HG03066 (cell line): ENCODE data around the gene STK17B.
"Not testable (repeated sequence)": the region's sequence is repeated elsewhere in the genome, so short reads cannot be mapped to it uniquely, and the experiment has no call there.

ENCODE experiments used
- ATAC-seq: cut with Tn5 transposase; IDR thresholded peaks from one replicate; pipeline ENCODE4 v1.9.1; 2021; ENCODE audit warnings: low read depth; ENCODE audit not compliant: unreplicated experiment

The STK17B gene

DNA sequence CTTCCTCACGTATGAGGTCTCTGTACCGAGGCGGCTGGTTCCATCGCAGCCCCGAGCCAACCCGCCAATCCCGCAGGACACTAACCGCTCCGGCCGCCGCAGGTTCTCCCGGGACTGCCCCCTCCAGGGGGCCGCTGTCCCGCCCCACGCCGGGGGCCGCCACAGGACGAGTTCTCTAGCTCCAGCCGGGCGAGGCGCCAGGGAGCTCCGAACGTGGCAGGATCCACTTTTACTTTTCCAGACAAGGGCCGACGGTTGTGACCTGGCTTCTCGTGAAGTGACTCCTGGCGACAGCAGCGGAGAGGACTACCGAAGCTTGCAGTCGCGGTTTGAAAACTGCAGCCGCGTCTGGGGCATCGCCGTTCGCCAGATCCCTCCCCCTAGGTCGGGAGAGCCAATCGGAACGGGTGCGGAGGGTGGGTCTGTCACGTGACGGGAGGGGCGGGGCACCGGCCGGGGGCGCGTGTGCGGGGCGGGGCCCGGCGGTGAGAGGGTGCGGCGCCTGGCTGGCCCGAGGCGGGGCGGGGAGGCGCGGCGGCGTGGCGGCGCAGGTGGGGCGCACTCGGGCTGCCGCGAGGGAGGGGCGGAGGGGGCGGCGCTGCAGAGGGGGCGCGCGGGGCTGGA is at the start of gene STK17B:
Gene STK17B (minus strand): TSS at position 331 of the 624 bp plus-strand sequence. CDS start 8,195 bp downstream, outside the sequence.
- peak; percentile 46 for ATAC-seq

DNA sequence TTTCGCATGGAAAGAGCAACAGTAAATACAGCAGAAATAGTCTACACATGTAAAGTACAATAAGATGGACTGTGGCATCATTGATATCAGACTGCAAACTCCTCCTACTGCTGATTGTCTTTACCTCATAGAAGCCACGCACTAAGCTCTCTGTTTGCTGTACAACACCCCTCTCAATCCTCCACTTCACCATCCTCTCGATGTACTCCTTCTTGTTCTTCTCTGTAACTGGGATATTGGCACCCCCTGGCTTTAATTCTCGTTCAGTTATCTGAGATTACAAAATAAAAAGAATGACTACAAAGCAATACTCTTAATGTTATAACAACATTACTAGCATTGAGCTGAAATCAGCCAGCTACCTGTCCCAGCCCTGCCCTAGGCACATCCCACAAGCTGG is 49.3 kb upstream of the STK17B start:
- no peak for ATAC-seq

DNA sequence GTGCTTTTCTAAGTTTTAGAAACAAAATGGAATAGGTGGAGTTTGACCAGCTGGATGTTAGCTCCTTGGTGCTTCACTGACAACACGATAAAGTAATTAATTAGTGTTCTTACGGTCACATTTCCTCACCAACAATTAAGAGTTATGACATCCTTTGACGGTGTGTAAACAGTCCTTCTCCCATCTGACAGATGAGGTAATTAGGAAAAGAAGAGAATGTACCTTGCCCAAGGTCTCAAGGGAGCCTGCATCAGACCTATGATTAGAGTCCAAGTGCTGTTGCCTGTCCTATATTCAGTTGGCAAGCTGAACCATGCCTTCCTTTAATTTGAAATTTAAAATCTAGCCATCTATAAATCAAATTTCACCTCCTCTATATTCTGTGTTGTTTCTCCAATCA is 48.3 kb upstream of the STK17B start:
- ATAC-seq = no peak

DNA sequence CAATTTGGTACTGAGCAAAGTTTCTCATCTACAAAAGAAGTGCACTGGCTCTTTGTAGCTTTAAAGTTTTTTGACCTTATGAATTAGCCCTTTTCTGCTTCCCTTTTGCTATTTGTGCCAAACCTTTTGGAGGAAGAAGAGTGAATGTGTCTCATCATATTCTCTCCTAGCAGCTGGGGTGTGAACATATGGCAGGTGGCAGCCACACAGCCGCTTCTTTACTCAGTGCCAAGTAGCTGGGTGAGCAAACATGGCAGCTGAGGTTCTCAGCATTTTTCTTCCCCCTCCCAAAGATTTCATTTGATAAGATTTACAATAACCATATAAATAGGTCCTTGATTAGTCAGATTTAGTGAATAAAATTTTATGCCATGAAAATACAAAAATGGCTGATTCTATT is 46.7 kb upstream of the STK17B start:
- ATAC-seq = no peak

DNA sequence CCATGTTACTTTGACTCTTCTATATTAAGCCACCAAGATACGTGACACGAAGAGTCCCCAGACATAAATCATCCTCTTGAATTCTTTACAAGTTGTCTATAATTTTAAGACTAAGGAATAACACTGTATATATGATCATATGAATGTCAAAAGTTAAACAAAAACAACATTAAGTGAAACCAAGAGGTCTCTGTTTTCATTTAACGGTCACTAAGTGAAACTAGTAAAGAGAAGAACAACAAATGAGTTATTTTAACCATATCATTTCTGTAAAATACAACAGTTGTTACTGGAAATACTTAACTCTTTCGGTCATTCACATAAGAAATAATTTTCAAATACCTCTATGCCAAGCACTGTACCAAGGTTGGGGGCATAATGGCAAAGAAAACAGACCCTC is 45.7 kb upstream of the STK17B start:
- ATAC-seq = no peak

DNA sequence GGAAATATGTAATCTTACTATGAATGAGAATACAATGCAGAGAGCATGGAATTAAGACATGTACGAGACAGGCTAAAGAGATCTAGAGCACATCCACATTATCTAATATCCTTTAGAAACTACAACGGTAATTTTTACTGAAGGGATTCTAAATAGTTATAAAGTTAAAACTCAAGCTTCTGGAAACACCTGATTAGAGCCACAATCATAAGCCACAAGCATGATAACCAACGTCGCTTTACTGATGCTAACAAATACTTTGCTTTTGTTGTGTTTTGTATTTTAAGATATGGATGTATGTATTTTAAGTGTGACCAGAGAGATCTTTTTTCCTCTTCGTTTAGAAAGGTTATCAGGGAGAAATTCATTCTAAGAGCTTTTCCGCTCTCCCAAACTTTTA is 44.0 kb upstream of the STK17B start:
- ATAC-seq = no peak

DNA sequence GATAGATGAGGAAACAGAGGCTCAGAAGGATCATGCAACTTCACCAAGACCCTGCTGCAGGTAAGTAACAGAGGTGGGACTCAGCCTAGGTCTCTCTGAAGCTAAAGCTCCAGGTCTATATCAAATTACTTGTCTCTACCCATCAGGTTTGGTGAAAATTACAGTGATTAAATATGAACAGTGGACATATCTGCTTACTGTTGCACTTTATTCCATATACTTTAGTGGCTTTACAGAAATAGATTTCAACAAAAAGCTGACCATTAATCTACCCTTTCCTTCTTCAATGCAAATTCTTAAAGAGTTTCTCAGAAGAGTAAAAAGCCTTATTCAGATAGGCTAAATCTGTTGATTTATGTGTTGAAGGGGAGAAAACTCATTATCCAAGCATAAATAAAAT is 42.8 kb upstream of the STK17B start:
- no peak for ATAC-seq

DNA sequence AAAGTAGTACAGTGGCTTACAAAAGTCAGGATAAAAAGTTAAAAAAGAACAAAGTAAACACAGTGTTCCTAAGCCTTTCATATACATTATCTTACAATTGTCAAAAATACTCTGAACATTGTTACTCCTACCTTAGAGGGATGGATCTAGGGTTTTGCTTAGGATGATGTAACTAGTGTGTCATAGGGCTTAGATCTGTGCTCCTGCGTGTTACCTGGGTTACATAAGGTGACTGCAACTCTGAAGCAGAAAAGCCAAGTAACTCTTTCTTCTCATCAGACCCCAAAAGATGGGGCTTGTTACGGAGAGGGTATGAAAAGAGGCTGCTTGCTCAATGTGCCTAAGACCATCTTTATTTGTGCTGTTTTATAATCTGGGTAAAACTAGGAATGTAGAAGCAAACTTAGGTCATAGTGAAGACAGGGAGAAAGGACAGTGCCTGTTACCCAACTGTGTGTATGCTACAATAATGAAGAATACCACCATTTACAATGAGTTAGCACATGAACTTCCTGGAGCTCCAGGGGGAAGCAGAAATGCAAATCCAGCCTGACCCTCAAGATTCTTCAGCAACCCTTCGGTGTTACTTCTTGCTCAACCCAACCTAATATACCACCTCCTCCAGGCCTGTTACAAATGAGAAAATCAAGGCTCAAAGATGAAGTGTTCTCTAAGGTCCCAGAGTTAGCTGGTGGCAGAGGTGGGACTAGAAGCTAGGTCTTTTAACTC is 42.0 kb upstream of the STK17B start:
- ATAC-seq = no peak

DNA sequence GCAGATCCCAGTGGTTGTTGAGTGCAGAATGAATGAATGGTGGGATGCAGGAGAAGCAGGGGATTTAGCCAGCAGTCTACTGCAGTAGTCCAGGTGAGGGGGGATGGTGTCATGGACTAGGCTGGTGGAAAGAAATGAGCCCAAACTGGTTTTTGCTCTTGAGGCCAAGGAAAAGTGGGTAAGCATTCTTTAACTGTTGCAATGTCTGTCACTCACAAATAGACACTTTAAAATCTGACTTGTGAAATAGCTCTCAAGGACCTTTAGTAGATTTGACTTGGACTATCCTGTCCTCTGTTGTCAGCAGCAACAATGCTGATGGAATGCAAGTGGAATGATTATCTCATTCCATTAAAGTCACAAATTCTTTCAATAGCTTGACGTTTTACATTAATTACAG is 37.5 kb upstream of the STK17B start:
- ATAC-seq = no peak

DNA sequence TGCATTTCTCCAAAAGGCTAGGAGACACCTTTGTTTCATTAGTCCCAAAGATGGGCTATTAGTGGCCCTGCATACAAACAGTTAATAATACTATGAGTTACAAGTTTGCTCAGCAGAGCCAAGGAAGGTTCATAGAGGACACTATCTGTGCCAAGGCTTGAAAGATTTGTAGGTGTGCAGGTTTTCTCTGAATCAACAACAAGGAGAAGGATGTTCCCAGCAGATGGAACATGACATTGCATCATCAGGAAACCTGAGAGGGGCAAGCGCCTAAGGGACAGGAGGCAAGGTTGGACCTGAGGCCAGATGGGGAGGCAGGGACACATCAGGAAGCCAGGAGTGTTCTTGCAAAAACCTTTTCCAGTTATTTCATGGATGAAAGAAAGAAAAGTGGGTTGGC is 35.4 kb upstream of the STK17B start:
- ATAC-seq = no peak

DNA sequence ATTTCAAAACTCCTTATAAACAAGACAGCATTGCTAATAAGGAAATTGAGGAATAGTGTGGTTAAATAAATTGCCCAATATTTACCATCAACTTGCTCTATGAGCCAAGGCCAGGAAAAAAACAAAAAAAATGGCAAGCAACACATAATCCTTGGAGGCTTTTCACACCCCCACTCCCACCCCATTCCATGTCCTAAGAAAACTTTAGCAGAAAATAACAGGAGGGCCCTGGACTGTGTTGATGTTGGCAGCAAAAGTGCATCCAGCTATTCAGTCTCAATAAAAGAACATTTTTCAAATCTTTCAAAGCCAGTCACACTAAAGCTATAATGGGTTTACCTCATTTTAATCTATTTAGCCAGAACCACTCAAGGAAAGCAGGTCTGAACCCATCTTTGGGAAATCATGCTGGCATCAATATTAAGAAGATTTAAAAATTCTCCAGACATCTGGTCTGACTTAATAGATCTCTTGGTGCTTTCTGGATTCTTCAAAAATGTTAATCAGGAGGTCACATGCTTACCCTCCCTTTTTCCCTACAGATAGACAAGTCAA is 34.6 kb upstream of the STK17B start:
- ATAC-seq = no peak

DNA sequence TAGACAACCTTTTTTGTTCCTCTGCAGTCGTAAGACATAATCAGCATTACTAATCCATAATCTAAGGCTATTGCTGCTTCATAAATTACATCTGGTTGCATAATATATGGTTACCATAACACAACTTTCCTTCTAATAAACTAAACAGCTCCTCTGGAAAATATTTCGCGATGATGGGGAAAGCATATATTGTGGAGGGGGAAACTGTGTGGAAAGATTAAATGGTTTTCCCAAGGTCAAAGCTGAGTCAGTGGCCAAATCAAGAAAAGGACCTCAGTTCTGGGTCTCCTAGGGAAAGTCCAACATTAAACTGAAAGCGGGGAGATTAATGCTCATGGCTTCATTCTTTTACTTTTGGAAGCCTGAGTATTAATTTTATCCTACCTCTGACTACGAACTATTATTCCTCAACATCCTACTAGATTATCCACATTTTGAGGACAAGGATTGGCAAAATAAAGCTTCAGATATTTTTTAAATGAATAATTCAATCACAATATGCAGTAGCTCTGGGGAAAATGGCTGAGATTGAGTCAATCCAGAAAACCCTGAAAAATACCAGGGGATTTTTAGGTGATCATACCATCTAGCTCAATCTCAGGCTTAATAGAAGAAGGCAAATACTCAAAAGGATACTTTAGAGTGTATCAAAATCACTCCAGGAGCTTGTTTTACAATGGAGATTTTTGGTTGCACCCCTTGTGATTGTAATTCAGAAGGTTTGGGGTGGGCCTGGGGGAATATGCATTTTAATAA is 33.8 kb upstream of the STK17B start:
- ATAC-seq = no peak

DNA sequence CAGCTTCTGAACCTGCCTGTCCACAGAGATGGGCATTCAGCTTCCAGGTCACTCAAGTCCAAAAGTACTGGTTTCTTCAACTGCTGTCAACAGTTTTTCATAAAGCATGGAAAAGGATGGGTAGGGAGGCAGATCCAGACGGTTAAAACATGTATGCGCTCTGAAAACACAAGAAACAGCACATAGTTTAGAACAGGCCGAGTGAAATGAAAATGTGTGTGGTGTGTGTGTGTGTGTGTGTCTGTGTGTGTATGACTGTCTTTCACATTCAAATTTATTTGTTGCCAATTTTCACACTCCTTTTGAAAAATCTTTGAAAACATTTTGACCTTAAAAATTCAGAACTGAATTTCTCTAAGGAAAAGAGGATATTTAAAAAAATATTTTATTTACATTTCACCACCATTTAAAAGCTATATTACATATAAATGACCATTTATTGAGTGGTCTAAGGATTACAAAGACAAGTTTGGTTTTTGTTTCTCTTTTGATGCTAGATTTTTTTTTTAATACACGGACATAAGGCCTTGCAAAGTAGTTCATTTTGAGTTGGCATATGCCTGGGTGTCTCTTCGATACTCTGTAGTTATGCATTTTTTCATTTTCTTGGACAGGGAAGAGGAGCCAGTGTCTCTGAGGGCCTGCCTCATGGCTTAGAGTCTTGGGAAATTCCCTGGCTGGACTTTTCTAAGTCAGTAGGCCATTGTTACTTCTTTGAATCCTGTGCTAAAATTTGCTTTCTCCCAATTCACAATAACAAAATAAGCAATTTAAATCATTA is 30.0 kb upstream of the STK17B start:
- no peak for ATAC-seq

DNA sequence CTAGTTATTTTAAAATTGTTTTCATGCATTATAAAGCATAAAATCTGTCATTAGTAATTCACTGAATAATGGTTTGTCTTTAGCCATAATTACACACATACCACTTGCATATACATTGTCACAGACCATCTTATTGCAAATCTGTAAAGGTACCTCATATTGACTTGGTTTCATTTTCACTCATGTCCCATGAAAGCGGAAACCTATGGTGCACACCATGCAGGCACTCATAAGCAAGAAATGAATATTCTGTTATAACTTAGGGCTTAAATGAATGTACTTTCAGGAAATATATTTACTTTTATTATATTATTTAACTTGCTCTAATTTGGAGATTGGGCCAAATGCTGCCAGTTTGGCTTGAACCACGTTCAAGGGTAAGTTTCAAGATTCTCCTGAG is 29.2 kb upstream of the STK17B start:
- peak; percentile 100 for ATAC-seq

DNA sequence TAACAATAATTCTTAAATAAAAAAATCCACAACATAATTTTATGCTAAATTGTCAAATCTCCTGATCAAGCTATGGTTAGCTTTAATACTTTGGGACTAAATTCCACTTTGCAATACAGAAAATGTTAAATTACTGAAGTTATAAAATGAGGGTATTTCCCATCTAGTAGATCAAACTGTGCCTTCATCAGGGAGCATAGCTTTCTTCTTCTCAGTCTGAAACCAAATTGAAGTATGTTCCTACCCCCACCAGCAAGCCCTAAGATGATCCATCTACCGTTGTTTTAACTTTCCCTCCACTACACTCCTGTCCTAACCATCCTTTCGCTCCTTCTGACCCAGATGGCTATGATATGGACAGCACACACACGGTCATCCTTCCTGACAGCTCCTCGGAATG is 24.4 kb upstream of the STK17B start:
- ATAC-seq = no peak

DNA sequence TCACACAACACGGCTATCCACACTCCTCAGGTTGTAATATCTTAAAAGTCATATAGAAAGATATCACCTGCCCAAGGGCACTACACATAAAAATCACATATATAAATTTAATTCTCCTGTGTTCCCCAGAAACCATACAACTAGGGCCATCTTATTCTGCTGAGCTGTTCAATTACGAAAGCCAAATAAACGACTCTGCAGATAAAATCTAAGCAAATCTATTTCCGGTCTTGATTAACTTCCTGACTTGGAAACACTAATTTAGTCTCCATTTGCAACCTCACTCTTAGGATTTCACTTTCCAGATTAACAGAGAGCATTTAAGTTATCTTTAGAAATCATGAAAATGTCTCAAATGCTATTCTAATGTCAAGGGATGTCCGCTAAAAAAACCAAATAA is 23.9 kb upstream of the STK17B start:
- no peak for ATAC-seq

DNA sequence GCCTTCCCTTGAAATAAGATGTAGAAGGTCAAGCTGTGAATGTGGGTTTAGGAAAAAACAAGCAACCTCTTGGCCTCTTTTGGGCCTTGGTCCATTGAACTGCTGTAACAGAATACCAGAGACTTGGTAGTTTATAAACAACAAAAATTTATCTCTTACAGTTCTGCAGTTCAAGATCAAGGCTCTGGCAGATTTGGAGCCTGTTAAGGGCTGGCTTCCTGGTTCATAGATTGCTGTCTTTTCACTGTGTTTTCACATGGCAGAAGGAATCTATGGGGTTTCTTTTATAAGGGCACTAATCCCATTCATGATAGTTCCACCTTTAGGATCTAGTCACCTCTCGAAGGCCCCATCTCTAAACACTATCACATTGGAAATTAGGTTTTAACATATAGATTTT is 20.2 kb upstream of the STK17B start:
- no peak for ATAC-seq

DNA sequence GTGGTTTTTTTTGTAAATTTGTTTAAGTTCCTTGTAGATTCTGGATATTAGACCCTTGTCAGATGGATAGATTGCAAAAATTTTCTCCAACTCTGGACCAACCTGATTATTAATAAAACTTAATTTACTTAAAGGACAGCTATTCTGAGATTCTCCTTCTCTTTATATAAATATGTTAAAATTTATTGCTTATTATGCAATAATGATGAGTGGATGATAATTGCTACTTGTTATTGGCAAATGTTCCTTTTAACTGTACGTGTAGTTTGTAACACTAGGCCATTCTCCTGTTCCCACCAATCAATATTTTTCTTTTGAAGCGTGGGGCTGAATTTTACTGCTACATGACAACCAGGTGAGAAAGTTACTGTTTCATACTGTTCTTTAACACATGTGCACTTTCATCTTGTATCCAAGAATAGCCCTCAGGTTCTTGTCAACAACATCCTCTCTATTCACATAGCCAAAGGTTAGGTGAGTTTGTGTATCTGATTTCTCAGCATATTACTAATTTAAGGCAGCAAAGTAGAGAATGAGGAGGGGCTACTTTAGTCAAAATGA is 16.6 kb upstream of the STK17B start:
- ATAC-seq = no peak

DNA sequence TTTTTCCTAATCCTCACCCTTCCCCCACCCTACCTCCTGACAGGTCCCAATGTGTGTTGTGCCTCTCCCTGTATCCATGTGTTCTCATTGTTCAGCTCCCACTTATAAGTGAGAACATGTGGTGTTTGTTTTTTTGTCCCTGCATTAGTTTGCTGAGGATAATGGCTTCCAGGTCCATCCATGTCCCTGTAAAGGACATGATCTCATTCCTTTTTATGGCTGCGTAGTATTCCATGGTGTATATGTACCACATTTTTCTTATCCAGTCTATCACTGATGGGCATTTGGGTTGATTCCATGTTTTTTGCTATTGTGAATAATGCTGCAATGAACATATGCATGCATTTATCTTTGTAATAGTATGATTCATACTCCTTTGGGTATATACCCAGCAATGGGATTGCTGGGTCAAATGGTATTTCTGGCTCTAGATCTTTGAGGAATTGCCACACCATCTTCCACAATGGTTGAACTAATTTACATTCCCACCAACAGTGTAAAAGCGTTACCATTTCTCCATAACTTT is 15.9 kb upstream of the STK17B start:
- not testable (repeated sequence) for ATAC-seq
